ENCODE data around the gene TCEA3. TPM values are rescaled to one million over a fixed set of nuclear protein-coding genes. Genes with fewer than 3 reads are reported as not detected.

The TCEA3 gene
- total RNA-seq, 1 experiment from 2014 or later: 1.5 TPM

GRCh38 chr1:23405946-23406345, 18.6 kb downstream of the TCEA3 start:
- BruUV-seq (replicated peaks): no TSS peak
- POLR2A ChIA-PET: interaction anchor here (1.8 to 6.1 kb wide), 3 partner anchors 38 to 66 kb away, joined by 7 to 113 read pairs (median 90); partner anchors contain the start of gene HNRNPR
- Mint-ChIP-seq H3K4me3 (ENCODE audit: unreplicated experiment) (no peak overlapping the region), H3K9me3 (ENCODE audit: unreplicated experiment) (no peaks in the 10 kb centered on the region), H3K27me3 (ENCODE audit: insufficient read depth, unreplicated experiment) (no peaks in the 10 kb centered on the region), H3K27ac (ENCODE audit: low read depth, unreplicated experiment) (no peak overlapping the region), H3K36me3 (ENCODE audit: insufficient read depth, unreplicated experiment) (no peaks in the 10 kb centered on the region), H3K4me1 (ENCODE audit: insufficient read depth, unreplicated experiment) (peaks cover 25% of the 10 kb centered on the region)
- DNase-seq (ENCODE audit: unreplicated experiment): no peak
- CTCF ChIA-PET: interaction anchor here (0.5 to 1.6 kb wide), 4 partner anchors 69 to 125 kb away, joined by 3 to 4 read pairs (median 4); partner anchors contain the start of gene E2F2
- TF ChIP-seq CTCF (IDR thresholded peaks at IDR 0.05; ENCODE audit: unreplicated experiment): no peak
- intact Hi-C loops (cut with micrococcal nuclease): loop anchor here (2.0 to 10.0 kb wide), 2 partner anchors 29 to 301 kb away; no protein-coding TSS in a partner anchor

GRCh38 chr1:23403735-23404486, 20.6 kb downstream of the TCEA3 start:
- Mint-ChIP-seq H3K27me3 (ENCODE audit: insufficient read depth, unreplicated experiment) (no peaks in the 10 kb centered on the region), H3K4me3 (ENCODE audit: unreplicated experiment) (peak overlapping the region; percentile 63), H3K27ac (ENCODE audit: low read depth, unreplicated experiment) (peak overlapping the region; percentile 64), H3K36me3 (ENCODE audit: insufficient read depth, unreplicated experiment) (no peaks in the 10 kb centered on the region), H3K4me1 (ENCODE audit: insufficient read depth, unreplicated experiment) (peaks cover 31% of the 10 kb centered on the region), H3K9me3 (ENCODE audit: unreplicated experiment) (no peaks in the 10 kb centered on the region)
- BruUV-seq (replicated peaks): no TSS peak
- ChIA-PET CTCF (interaction anchor here (0.5 to 3.5 kb wide), 30 partner anchors 9 to 310 kb away, joined by 3 to 41 read pairs (median 4); partner anchors contain the start of genes HNRNPR and ZNF436), POLR2A (interaction anchor here (0.6 to 6.1 kb wide), 38 partner anchors 9 to 383 kb away, joined by 3 to 247 read pairs (median 6); partner anchors contain the start of genes ASAP3, HNRNPR, LUZP1 and RPL11)
- peak; percentile 100 for DNase-seq (ENCODE audit: unreplicated experiment)
- intact Hi-C loops (cut with micrococcal nuclease): loop anchor here (1.0 to 10.0 kb wide), 7 partner anchors 27 to 428 kb away; no protein-coding TSS in a partner anchor
- peak; percentile 90 for TF ChIP-seq CTCF (IDR thresholded peaks at IDR 0.05; ENCODE audit: unreplicated experiment)

GRCh38 chr1:23403355-23403734, 21.2 kb downstream of the TCEA3 start:
- Mint-ChIP-seq H3K27ac (ENCODE audit: low read depth, unreplicated experiment) (peak overlapping the region; percentile 64), H3K4me3 (ENCODE audit: unreplicated experiment) (peak overlapping the region; percentile 63), H3K36me3 (ENCODE audit: insufficient read depth, unreplicated experiment) (no peaks in the 10 kb centered on the region), H3K4me1 (ENCODE audit: insufficient read depth, unreplicated experiment) (peaks cover 31% of the 10 kb centered on the region), H3K9me3 (ENCODE audit: unreplicated experiment) (no peaks in the 10 kb centered on the region), H3K27me3 (ENCODE audit: insufficient read depth, unreplicated experiment) (no peaks in the 10 kb centered on the region)
- no peak for DNase-seq (ENCODE audit: unreplicated experiment)
- TSS peak; percentile 62 for BruUV-seq (replicated peaks)
- CTCF ChIA-PET: interaction anchor here (0.5 to 3.5 kb wide), 23 partner anchors 9 to 310 kb away, joined by 3 to 41 read pairs (median 5); partner anchors contain the start of genes HNRNPR and ZNF436
- TF ChIP-seq CTCF (IDR thresholded peaks at IDR 0.05; ENCODE audit: unreplicated experiment): no peak
- intact Hi-C loops (cut with micrococcal nuclease): loop anchor here (5.0 to 10.0 kb wide), 3 partner anchors 74 to 299 kb away; no protein-coding TSS in a partner anchor
- POLR2A ChIA-PET: interaction anchor here (0.8 to 6.1 kb wide), 34 partner anchors 9 to 383 kb away, joined by 3 to 247 read pairs (median 6); partner anchors contain the start of genes ASAP3, HNRNPR, LUZP1 and RPL11

- ChIA-PET CTCF (interaction anchor here (0.5 to 3.5 kb wide), 9 partner anchors 9 to 138 kb away, joined by 3 to 41 read pairs (median 8); partner anchors contain the start of gene ZNF436), POLR2A (interaction anchor here (0.8 to 6.1 kb wide), 20 partner anchors 9 to 1035 kb away, joined by 3 to 247 read pairs (median 10); partner anchors contain the start of genes ASAP3, HNRNPR, LUZP1 and ZNF436)
- peak; percentile 81 for DNase-seq (ENCODE audit: unreplicated experiment)
- Mint-ChIP-seq H3K36me3 (ENCODE audit: insufficient read depth, unreplicated experiment) (no peaks in the 10 kb centered on the region), H3K9me3 (ENCODE audit: unreplicated experiment) (no peaks in the 10 kb centered on the region), H3K4me1 (ENCODE audit: insufficient read depth, unreplicated experiment) (peaks cover 31% of the 10 kb centered on the region), H3K4me3 (ENCODE audit: unreplicated experiment) (peak overlapping the region; percentile 63), H3K27ac (ENCODE audit: low read depth, unreplicated experiment) (peak overlapping the region; percentile 64), H3K27me3 (ENCODE audit: insufficient read depth, unreplicated experiment) (no peaks in the 10 kb centered on the region)
- no peak for TF ChIP-seq CTCF (IDR thresholded peaks at IDR 0.05; ENCODE audit: unreplicated experiment)
- no TSS peak for BruUV-seq (replicated peaks)
- intact Hi-C loops (cut with micrococcal nuclease): loop anchor here (5.0 to 10.0 kb wide), 3 partner anchors 74 to 298 kb away; no protein-coding TSS in a partner anchor
Measured at GRCh38 chr1:23403038-23403336, 21.6 kb downstream of the TCEA3 start.
